CD14-positive monocyte (primary cell): ENCODE results near the gene RNASE4. TPM values are rescaled to one million over a fixed set of nuclear protein-coding genes. Genes with fewer than 3 reads are reported as not detected.

Experiments used
- DNase-seq, 3 donors: peaks; one replicate each; pipeline ENCODE4 v3.0.0-alpha.2; 2011 to 2022
- H2AFZ ChIP-seq: 2 replicates; pipeline ENCODE4 v1.6.0; 2012; ENCODE audit warnings: mild to moderate bottlenecking, low read depth, low read length, inconsistent platforms; ENCODE audit not compliant: insufficient read depth, poor library complexity, severe bottlenecking
- H3K27ac ChIP-seq, 2 donors: 1 replicate in 1 of 2; 2 replicates in 1 of 2; pipeline ENCODE4 v1.5.1; 2012 to 2013; ENCODE audit warnings: low read length in 2 of 2, control low read depth in 1 of 2, inconsistent platforms in 1 of 2, low read depth in 1 of 2, mild to moderate bottlenecking in 1 of 2
- H3K27me3 ChIP-seq, 2 donors: one replicate each; pipeline versions ENCODE4 v1.6.0 to v1.6.1; 2011 to 2013; ENCODE audit warnings: low read length in 2 of 2; ENCODE audit not compliant: control insufficient read depth in 2 of 2, insufficient read depth in 2 of 2
- H3K36me3 ChIP-seq, 2 donors: replicated peaks in 1 of 2; 1 replicate in 1 of 2; 2 replicates in 1 of 2; pipeline versions ENCODE4 v1.5.1 to v1.6.1; 2012 to 2013; ENCODE audit warnings: low read length in 2 of 2, control low read depth in 1 of 2, inconsistent platforms in 1 of 2, mild to moderate bottlenecking in 1 of 2; ENCODE audit not compliant: insufficient read depth in 2 of 2, control insufficient read depth in 1 of 2
- H3K4me1 ChIP-seq, 2 donors: 1 replicate in 1 of 2; 2 replicates in 1 of 2; pipeline versions ENCODE4 v1.5.1 to v1.6.1; 2012 to 2013; ENCODE audit warnings: low read length in 2 of 2, control low read depth in 1 of 2, inconsistent platforms in 1 of 2, mild to moderate bottlenecking in 1 of 2, moderate library complexity in 1 of 2; ENCODE audit not compliant: insufficient read depth in 2 of 2, control insufficient read depth in 1 of 2
- H3K4me2 ChIP-seq: replicated peaks from 2 replicates; pipeline ENCODE3; 2012; ENCODE audit warnings: low read length, moderate library complexity, mild to moderate bottlenecking; ENCODE audit not compliant: poor library complexity, severe bottlenecking; ENCODE audit errors: extremely low read depth
- H3K4me3 ChIP-seq, 3 experiments: fragments of 200-600 bp in 1 of 3; sonication (generic) in 1 of 3; replicated peaks in 1 of 3; 1 replicate in 2 of 3; 2 replicates in 1 of 3; pipeline ENCODE4 v1.5.1; 2011 to 2013; ENCODE audit warnings: low read length in 3 of 3, mild to moderate bottlenecking in 3 of 3, control low read depth in 2 of 3, low read depth in 2 of 3, inconsistent platforms in 1 of 3, moderate library complexity in 1 of 3
- H3K79me2 ChIP-seq: 2 replicates; pipeline ENCODE4 v1.6.0; 2012; ENCODE audit warnings: mild to moderate bottlenecking, control low read depth, inconsistent platforms, low read length, moderate library complexity; ENCODE audit not compliant: insufficient read depth
- H3K9ac ChIP-seq: 2 replicates; pipeline ENCODE4 v1.6.0; 2017; ENCODE audit warnings: low read length, mild to moderate bottlenecking; ENCODE audit not compliant: insufficient read depth, poor library complexity, severe bottlenecking
- H3K9me3 ChIP-seq, 2 donors: replicated peaks in 1 of 2; 1 replicate in 1 of 2; 2 replicates in 1 of 2; pipeline versions ENCODE4 v1.5.1 to v1.6.1; 2012 to 2013; ENCODE audit warnings: low read length in 2 of 2, control low read depth in 1 of 2; ENCODE audit not compliant: control insufficient read depth in 1 of 2, insufficient read depth in 1 of 2
- H4K20me1 ChIP-seq: 2 replicates; pipeline ENCODE4 v1.6.0; 2012; ENCODE audit warnings: mild to moderate bottlenecking, low read length, control low read depth, moderate library complexity; ENCODE audit not compliant: insufficient read depth
- H3K27ac Mint-ChIP-seq, 7 donors: one replicate each; pipeline ENCODE4 v1.8.0; 2020; ENCODE audit warnings: mild to moderate bottlenecking in 7 of 7, mixed read lengths in 7 of 7, moderate library complexity in 6 of 7, inconsistent platforms in 2 of 7
- H3K27me3 Mint-ChIP-seq, 3 donors: one replicate each; pipeline ENCODE4 v1.8.0; 2021 to 2022; ENCODE audit warnings: low read depth in 3 of 3, mild to moderate bottlenecking in 3 of 3, mixed read lengths in 3 of 3, moderate library complexity in 3 of 3, inconsistent platforms in 1 of 3
- H3K36me3 Mint-ChIP-seq, 2 donors: one replicate each; pipeline ENCODE4 v1.8.0; 2020; ENCODE audit warnings: mixed read lengths in 2 of 2, inconsistent platforms in 1 of 2, mild to moderate bottlenecking in 1 of 2
- H3K4me1 Mint-ChIP-seq: one replicate; pipeline ENCODE4 v1.8.0; 2020; ENCODE audit warnings: mild to moderate bottlenecking, mixed read lengths
- H3K4me3 Mint-ChIP-seq, 2 donors: one replicate each; pipeline ENCODE4 v1.8.0; 2020; ENCODE audit warnings: mild to moderate bottlenecking in 2 of 2, mixed read lengths in 2 of 2, moderate library complexity in 1 of 2
- H3K9me3 Mint-ChIP-seq, 7 donors: one replicate each; pipeline ENCODE4 v1.8.0; 2020 to 2022; ENCODE audit warnings: mixed read lengths in 7 of 7, mild to moderate bottlenecking in 6 of 7, moderate library complexity in 6 of 7, inconsistent platforms in 2 of 7
- WGBS: methylation state at CpG from one replicate; pipeline ENCODE4 v1.1.5; 2013; ENCODE audit warnings: missing lambda C conversion rate; ENCODE audit not compliant: insufficient coverage; 5-methylcytosine and 5-hydroxymethylcytosine counted together
- intact Hi-C, 2 donors: fragments of 100-400 bp; cut with micrococcal nuclease; formaldehyde crosslinking; loops; one replicate each; pipeline versions ENCODE4 v1.15.0 to v1.15.1; 2023
- polyA plus RNA-seq, 3 donors: library from polyadenylated mRNA; depleted of rRNA in 1 of 3; unstranded in 2 of 3; stranded (reverse) in 1 of 3; fragments of 300-500 nt in 2 of 3; fragments of >200 nt in 1 of 3; fragmentation: Illumina TruSeq in 2 of 3; gene quantifications; 1 replicate in 2 of 3; 2 replicates in 1 of 3; pipeline ENCODE4 v1.2.3, GENCODE V29; 2012 to 2021
- TF ChIP-seq, protein P1 (sequence below): fragments of 200-600 bp; IDR thresholded peaks from one replicate; pipeline ENCODE4 v1.8.0; 2022; ENCODE audit warnings: antibody characterized with exemption, mild to moderate bottlenecking

The RNASE4 gene
- polyA plus RNA-seq, 3 donors, result 18.5 to 85.8 (median 49.1) TPM

DNA sequence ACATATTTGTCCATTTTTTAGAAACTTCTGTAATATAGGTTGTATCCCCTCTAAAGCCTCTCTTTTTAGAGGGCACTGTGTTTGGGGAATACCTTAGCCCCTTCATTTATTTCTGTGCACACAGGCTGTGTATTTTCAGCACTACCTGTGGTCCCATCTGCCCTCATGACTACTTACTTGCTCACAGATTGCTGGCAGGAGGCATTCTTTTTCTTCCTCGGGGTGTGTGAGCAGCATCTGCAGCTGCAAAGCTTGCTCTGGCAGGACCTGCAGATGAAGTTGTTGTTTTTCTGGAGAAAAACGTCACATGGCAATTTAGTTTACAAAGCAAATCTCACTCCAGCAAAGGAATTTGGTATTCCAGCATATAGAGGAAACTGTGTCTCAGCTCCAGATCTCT is 28.5 kb downstream of the RNASE4 start:
- 100% methylated on average over 1 of the region's 2 CpGs for WGBS
- TF ChIP-seq, protein P1, sequence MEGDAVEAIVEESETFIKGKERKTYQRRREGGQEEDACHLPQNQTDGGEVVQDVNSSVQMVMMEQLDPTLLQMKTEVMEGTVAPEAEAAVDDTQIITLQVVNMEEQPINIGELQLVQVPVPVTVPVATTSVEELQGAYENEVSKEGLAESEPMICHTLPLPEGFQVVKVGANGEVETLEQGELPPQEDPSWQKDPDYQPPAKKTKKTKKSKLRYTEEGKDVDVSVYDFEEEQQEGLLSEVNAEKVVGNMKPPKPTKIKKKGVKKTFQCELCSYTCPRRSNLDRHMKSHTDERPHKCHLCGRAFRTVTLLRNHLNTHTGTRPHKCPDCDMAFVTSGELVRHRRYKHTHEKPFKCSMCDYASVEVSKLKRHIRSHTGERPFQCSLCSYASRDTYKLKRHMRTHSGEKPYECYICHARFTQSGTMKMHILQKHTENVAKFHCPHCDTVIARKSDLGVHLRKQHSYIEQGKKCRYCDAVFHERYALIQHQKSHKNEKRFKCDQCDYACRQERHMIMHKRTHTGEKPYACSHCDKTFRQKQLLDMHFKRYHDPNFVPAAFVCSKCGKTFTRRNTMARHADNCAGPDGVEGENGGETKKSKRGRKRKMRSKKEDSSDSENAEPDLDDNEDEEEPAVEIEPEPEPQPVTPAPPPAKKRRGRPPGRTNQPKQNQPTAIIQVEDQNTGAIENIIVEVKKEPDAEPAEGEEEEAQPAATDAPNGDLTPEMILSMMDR, result no peak
- no peaks in the 10 kb centered on the region for H3K9me3 ChIP-seq
- H3K27me3 ChIP-seq, result no peaks in the 10 kb centered on the region
- peaks cover 27% of the 10 kb centered on the region for H3K4me1 Mint-ChIP-seq
- peaks cover 30% of the 10 kb centered on the region in 2 donors for H3K4me1 ChIP-seq
- H2AFZ ChIP-seq, result no peak overlapping the region
- no peak overlapping the region for H3K27ac ChIP-seq
- no peak overlapping the region for H3K27ac Mint-ChIP-seq
- peaks cover 0 to 3% (median 0%) of the 10 kb centered on the region in 7 donors for H3K9me3 Mint-ChIP-seq
- H3K4me3 ChIP-seq, result no peak overlapping the region
- intact Hi-C loops, result no loop called here
- no peaks in the 10 kb centered on the region for H3K36me3 ChIP-seq
- no peaks in the 10 kb centered on the region for H4K20me1 ChIP-seq
- DNase-seq, result no peak
- no peak overlapping the region for H3K4me3 Mint-ChIP-seq
- H3K79me2 ChIP-seq, result no peaks in the 10 kb centered on the region
- H3K9ac ChIP-seq, result no peak overlapping the region
- H3K27me3 Mint-ChIP-seq, result peaks cover 0 to 3% (median 0%) of the 10 kb centered on the region in 3 donors
- H3K36me3 Mint-ChIP-seq, result peaks cover 0 to 4% of the 10 kb centered on the region in 2 donors
- no peak overlapping the region for H3K4me2 ChIP-seq

DNA sequence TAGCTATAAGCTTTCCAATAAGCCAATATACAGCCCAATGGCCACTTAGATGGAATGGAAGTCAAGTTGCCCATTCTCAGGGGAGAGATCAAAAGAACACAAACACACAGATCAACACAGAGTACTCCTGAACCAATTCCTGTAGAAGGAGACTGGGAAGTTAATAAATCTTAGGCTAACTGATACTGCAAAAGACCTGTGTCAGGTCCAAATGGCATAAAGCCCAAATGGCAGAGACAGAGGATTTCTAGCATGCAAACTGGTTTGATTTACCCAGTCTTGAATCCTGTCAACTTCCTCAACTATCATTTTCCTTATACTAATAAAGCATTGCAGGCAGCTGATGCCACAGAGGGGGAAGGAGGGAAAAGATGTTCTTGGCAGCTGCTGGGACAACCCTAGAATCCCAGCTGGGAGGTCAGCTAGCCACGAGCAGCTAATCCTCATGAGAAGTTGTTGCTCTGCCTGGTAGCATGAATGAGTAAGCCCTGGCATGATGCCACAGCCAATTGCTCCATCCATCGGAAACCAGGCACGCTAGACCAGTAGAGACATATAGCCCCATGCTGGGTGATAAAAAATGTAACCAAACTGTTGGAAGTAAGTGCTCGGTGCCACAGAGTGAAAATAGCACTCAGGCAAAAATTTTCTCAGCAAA is 30.4 kb downstream of the RNASE4 start:
- peak overlapping the region; percentile 79 for H3K9ac ChIP-seq
- no peaks in the 10 kb centered on the region for H3K79me2 ChIP-seq
- peak overlapping the region; percentile 44 for H3K4me2 ChIP-seq
- H3K9me3 ChIP-seq, result no peaks in the 10 kb centered on the region
- peak overlapping the region in 2 of 3 experiments; percentile 39 to 44 for H3K4me3 ChIP-seq
- 3% methylated on average over 3 of the region's 4 CpGs for WGBS
- TF ChIP-seq, protein P1, result no peak
- H3K4me3 Mint-ChIP-seq, result peak overlapping the region; percentile 63 to 78
- intact Hi-C loops, result loop anchor here in 1 of 2 donors (5.0 kb wide), 1 partner anchor 78 kb away; no protein-coding TSS in a partner anchor
- H3K36me3 Mint-ChIP-seq, result peaks cover 0 to 6% of the 10 kb centered on the region in 2 donors
- H4K20me1 ChIP-seq, result no peaks in the 10 kb centered on the region
- H3K36me3 ChIP-seq, result no peaks in the 10 kb centered on the region
- peaks cover 0 to 3% (median 1%) of the 10 kb centered on the region in 3 donors for H3K27me3 Mint-ChIP-seq
- H3K27ac Mint-ChIP-seq, result peak overlapping the region; percentile 99 to 100 (median 100)
- no peak overlapping the region for H2AFZ ChIP-seq
- H3K4me1 ChIP-seq, result peaks cover 30% of the 10 kb centered on the region in 2 donors
- peak; percentile 96 to 99 (median 97) for DNase-seq
- peaks cover 27% of the 10 kb centered on the region for H3K4me1 Mint-ChIP-seq
- peak overlapping the region; percentile 85 to 98 for H3K27ac ChIP-seq
- peaks cover 0 to 3% (median 0%) of the 10 kb centered on the region in 7 donors for H3K9me3 Mint-ChIP-seq
- H3K27me3 ChIP-seq, result no peaks in the 10 kb centered on the region
